K562 (cell line): ENCODE data around the gene TFAP2E.

ENCODE experiments used
- NFE2 ChIP-seq: IDR thresholded peaks from 2 replicates; pipeline ENCODE4 v1.6.1; 2014; ENCODE audit warnings: antibody characterized with exemption, low read depth
- SP2 ChIP-seq: IDR thresholded peaks from 2 replicates; pipeline ENCODE4 v1.6.1; 2011; ENCODE audit warnings: mild to moderate bottlenecking, low read depth, low read length, moderate library complexity; ENCODE audit not compliant: poor library complexity, severe bottlenecking; ENCODE audit errors: extremely low read depth
- STAG1 ChIP-seq: sonication (generic); formaldehyde crosslinking; IDR thresholded peaks from 2 replicates; pipeline ENCODE4 v1.5.0; 2020; ENCODE audit warnings: missing genetic modification reagents, borderline replicate concordance
- TF ChIP-seq, protein P1 (sequence below), 3 experiments: IDR thresholded peaks in 2 of 3; conservative IDR thresholded peaks in 1 of 3; 2 replicates each; pipeline ENCODE4 v1.5.1; 2011 to 2012; ENCODE audit warnings: low read length in 3 of 3, mild to moderate bottlenecking in 3 of 3, control low read depth in 2 of 3, improper control_type of control experiment in 1 of 3, inconsistent platforms in 1 of 3, low read depth in 1 of 3, mixed read lengths in 1 of 3, moderate library complexity in 1 of 3; ENCODE audit not compliant: insufficient read depth in 2 of 3
- TF ChIP-seq, protein P2 (sequence below), 2 experiments: IDR thresholded peaks; 2 replicates each; pipeline ENCODE4 v1.6.1; 2011; ENCODE audit warnings: borderline replicate concordance in 1 of 2, control low read depth in 1 of 2, low read depth in 1 of 2, low read length in 1 of 2, mild to moderate bottlenecking in 1 of 2, mixed read lengths in 1 of 2, moderate library complexity in 1 of 2; ENCODE audit not compliant: insufficient read depth in 1 of 2, insufficient read length in 1 of 2, poor library complexity in 1 of 2, severe bottlenecking in 1 of 2; ENCODE audit errors: extremely low read depth in 1 of 2
- TF ChIP-seq, protein P3 (sequence below): sonication (generic); formaldehyde crosslinking; IDR thresholded peaks from 2 replicates; pipeline ENCODE4 v1.8.1; 2023; ENCODE audit warnings: mild to moderate bottlenecking, missing genetic modification reagents
- TF ChIP-seq, protein P4 (sequence below): sonication (generic); formaldehyde crosslinking; IDR thresholded peaks from 2 replicates; pipeline ENCODE4 v1.8.0; 2022; ENCODE audit warnings: missing genetic modification reagents, mild to moderate bottlenecking, borderline replicate concordance

DNA sequence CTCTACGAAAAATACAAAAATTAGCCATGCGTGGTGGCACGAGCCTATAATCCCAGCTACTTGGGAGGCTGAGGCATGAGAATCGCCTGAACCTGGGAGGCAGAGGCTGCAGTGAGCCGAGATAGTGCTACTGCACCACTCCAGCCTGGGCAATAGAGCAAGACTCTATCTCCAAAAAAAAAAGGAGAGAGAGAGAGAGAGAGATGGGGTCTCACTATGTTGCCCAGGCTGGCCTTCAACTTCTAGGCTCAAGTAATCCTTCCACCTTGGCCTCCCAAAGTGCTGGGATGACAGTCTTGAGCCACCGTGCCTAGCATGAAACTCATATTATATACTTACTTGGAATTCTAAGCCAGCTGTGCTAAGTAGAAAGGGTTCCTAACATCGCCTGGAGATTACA lies 38.5 kb downstream of the TFAP2E start:
- TF ChIP-seq, protein P1, sequence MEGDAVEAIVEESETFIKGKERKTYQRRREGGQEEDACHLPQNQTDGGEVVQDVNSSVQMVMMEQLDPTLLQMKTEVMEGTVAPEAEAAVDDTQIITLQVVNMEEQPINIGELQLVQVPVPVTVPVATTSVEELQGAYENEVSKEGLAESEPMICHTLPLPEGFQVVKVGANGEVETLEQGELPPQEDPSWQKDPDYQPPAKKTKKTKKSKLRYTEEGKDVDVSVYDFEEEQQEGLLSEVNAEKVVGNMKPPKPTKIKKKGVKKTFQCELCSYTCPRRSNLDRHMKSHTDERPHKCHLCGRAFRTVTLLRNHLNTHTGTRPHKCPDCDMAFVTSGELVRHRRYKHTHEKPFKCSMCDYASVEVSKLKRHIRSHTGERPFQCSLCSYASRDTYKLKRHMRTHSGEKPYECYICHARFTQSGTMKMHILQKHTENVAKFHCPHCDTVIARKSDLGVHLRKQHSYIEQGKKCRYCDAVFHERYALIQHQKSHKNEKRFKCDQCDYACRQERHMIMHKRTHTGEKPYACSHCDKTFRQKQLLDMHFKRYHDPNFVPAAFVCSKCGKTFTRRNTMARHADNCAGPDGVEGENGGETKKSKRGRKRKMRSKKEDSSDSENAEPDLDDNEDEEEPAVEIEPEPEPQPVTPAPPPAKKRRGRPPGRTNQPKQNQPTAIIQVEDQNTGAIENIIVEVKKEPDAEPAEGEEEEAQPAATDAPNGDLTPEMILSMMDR (IDR thresholded peaks at IDR 0.05 in 2 of 3, conservative IDR thresholded peaks at IDR 0.05 in 1 of 3; ENCODE audit: insufficient read depth in 2 of 3, low read depth in 1 of 3, low read length in 3 of 3) = no peak
- TF ChIP-seq, protein P2, sequence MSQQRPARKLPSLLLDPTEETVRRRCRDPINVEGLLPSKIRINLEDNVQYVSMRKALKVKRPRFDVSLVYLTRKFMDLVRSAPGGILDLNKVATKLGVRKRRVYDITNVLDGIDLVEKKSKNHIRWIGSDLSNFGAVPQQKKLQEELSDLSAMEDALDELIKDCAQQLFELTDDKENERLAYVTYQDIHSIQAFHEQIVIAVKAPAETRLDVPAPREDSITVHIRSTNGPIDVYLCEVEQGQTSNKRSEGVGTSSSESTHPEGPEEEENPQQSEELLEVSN (IDR thresholded peaks at IDR 0.05; ENCODE audit: borderline replicate concordance in 1 of 2, extremely low read depth in 1 of 2, insufficient read depth in 1 of 2, insufficient read length in 1 of 2, low read depth in 1 of 2, low read length in 1 of 2, poor library complexity in 1 of 2, severe bottlenecking in 1 of 2) = no peak
- TF ChIP-seq STAG1 (CRISPR knock-in tag) (no peak), SP2 (no peak), NFE2 (no peak)
- TF ChIP-seq, protein P3, sequence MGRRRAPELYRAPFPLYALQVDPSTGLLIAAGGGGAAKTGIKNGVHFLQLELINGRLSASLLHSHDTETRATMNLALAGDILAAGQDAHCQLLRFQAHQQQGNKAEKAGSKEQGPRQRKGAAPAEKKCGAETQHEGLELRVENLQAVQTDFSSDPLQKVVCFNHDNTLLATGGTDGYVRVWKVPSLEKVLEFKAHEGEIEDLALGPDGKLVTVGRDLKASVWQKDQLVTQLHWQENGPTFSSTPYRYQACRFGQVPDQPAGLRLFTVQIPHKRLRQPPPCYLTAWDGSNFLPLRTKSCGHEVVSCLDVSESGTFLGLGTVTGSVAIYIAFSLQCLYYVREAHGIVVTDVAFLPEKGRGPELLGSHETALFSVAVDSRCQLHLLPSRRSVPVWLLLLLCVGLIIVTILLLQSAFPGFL = no peak
- TF ChIP-seq, protein P4, sequence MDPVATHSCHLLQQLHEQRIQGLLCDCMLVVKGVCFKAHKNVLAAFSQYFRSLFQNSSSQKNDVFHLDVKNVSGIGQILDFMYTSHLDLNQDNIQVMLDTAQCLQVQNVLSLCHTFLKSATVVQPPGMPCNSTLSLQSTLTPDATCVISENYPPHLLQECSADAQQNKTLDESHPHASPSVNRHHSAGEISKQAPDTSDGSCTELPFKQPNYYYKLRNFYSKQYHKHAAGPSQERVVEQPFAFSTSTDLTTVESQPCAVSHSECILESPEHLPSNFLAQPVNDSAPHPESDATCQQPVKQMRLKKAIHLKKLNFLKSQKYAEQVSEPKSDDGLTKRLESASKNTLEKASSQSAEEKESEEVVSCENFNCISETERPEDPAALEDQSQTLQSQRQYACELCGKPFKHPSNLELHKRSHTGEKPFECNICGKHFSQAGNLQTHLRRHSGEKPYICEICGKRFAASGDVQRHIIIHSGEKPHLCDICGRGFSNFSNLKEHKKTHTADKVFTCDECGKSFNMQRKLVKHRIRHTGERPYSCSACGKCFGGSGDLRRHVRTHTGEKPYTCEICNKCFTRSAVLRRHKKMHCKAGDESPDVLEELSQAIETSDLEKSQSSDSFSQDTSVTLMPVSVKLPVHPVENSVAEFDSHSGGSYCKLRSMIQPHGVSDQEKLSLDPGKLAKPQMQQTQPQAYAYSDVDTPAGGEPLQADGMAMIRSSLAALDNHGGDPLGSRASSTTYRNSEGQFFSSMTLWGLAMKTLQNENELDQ (CRISPR knock-in tag) = no peak
